SH-SY5Y (cell line): ENCODE measurements around the gene WSB1.

Experiments
- GATA2 ChIP-seq: IDR thresholded peaks from 2 replicates; pipeline ENCODE4 v1.6.1; 2011; ENCODE audit warnings: mild to moderate bottlenecking, low read depth, low read length
- GATA3 ChIP-seq: IDR thresholded peaks from 2 replicates; pipeline ENCODE4 v1.6.1; 2011; ENCODE audit warnings: low read depth, mild to moderate bottlenecking, low read length, moderate library complexity

DNA sequence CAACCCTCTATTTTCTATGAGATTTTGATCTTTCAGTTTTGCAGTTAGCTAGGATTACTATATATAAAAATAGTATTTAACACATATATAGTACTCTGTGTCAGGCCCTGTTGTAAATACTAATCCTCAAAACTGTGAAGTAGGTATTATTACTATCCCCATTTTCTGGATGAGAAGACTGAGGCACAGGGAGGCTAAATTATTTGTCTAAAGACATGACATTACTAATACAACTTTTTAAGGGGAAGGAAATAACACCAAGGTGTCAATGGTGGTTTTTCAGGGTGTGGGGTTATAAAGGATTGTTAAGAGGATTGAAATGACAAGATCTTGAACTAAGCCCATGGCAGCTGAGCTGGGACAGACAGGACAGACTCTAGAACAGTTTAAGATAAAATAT is 4.1 kb upstream of the WSB1 start:
- no peak for TF ChIP-seq GATA2
- TF ChIP-seq GATA3: no peak
